RWPE2 (cell line): ENCODE results near the gene APEH.

Experiments used
- ATAC-seq: fragments of 200-7000 bp; cut with Tn5 transposase; 3 replicates; pipeline ENCODE4 v1.9.1; 2021; ENCODE audit warnings: low read depth
- DNase-seq: peaks from one replicate; pipeline ENCODE4 v3.0.0-alpha.2; 2020; ENCODE audit warnings: low spot score
- H3K27ac ChIP-seq: fragments of 450-650 bp; 2 replicates; pipeline ENCODE4 v1.5.1; 2017; ENCODE audit warnings: mild to moderate bottlenecking; ENCODE audit not compliant: poor library complexity, severe bottlenecking
- H3K27me3 ChIP-seq: fragments of 250-450 bp; sonication (Bioruptor Pico); 2 replicates; pipeline ENCODE4 v1.5.1; 2021; ENCODE audit warnings: mild to moderate bottlenecking, moderate library complexity; ENCODE audit not compliant: insufficient read depth, poor library complexity, severe bottlenecking
- H3K36me3 ChIP-seq: fragments of 250-450 bp; sonication (Bioruptor Pico); 2 replicates; pipeline ENCODE4 v1.5.1; 2020; ENCODE audit warnings: low read depth, mild to moderate bottlenecking, moderate library complexity
- H3K4me1 ChIP-seq: fragments of 250-450 bp; sonication (Bioruptor Pico); 2 replicates; pipeline ENCODE4 v1.5.1; 2021; ENCODE audit warnings: mild to moderate bottlenecking, moderate library complexity; ENCODE audit not compliant: insufficient read depth, poor library complexity, severe bottlenecking
- H3K4me3 ChIP-seq: fragments of 250-450 bp; sonication (Bioruptor Pico); 2 replicates; pipeline ENCODE4 v1.5.1; 2021; ENCODE audit warnings: mild to moderate bottlenecking, moderate library complexity; ENCODE audit not compliant: severe bottlenecking
- H3K9me3 ChIP-seq: fragments of 250-450 bp; sonication (Bioruptor Pico); 2 replicates; pipeline ENCODE4 v1.5.1; 2021; ENCODE audit warnings: mild to moderate bottlenecking, moderate library complexity; ENCODE audit not compliant: severe bottlenecking
- TF ChIP-seq, protein P1 (sequence below): fragments of 450-650 bp; IDR thresholded peaks from one replicate; pipeline ENCODE4 v1.5.1; 2017; ENCODE audit warnings: mild to moderate bottlenecking, moderate library complexity; ENCODE audit not compliant: poor library complexity, severe bottlenecking

APEH gene

GRCh38 chr3:49721596-49721895 is 47.4 kb downstream of the APEH start:
- no peak overlapping the region for H3K27ac ChIP-seq
- DNase-seq (peak; percentile 50), ATAC-seq (no peak)
- TF ChIP-seq, protein P1, sequence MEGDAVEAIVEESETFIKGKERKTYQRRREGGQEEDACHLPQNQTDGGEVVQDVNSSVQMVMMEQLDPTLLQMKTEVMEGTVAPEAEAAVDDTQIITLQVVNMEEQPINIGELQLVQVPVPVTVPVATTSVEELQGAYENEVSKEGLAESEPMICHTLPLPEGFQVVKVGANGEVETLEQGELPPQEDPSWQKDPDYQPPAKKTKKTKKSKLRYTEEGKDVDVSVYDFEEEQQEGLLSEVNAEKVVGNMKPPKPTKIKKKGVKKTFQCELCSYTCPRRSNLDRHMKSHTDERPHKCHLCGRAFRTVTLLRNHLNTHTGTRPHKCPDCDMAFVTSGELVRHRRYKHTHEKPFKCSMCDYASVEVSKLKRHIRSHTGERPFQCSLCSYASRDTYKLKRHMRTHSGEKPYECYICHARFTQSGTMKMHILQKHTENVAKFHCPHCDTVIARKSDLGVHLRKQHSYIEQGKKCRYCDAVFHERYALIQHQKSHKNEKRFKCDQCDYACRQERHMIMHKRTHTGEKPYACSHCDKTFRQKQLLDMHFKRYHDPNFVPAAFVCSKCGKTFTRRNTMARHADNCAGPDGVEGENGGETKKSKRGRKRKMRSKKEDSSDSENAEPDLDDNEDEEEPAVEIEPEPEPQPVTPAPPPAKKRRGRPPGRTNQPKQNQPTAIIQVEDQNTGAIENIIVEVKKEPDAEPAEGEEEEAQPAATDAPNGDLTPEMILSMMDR: no peak
- no peaks in the 10 kb centered on the region for H3K27me3 ChIP-seq
- no peaks in the 10 kb centered on the region for H3K9me3 ChIP-seq
- H3K4me3 ChIP-seq: no peak overlapping the region
- no peaks in the 10 kb centered on the region for H3K4me1 ChIP-seq
- peaks cover 24% of the 10 kb centered on the region for H3K36me3 ChIP-seq

DNA sequence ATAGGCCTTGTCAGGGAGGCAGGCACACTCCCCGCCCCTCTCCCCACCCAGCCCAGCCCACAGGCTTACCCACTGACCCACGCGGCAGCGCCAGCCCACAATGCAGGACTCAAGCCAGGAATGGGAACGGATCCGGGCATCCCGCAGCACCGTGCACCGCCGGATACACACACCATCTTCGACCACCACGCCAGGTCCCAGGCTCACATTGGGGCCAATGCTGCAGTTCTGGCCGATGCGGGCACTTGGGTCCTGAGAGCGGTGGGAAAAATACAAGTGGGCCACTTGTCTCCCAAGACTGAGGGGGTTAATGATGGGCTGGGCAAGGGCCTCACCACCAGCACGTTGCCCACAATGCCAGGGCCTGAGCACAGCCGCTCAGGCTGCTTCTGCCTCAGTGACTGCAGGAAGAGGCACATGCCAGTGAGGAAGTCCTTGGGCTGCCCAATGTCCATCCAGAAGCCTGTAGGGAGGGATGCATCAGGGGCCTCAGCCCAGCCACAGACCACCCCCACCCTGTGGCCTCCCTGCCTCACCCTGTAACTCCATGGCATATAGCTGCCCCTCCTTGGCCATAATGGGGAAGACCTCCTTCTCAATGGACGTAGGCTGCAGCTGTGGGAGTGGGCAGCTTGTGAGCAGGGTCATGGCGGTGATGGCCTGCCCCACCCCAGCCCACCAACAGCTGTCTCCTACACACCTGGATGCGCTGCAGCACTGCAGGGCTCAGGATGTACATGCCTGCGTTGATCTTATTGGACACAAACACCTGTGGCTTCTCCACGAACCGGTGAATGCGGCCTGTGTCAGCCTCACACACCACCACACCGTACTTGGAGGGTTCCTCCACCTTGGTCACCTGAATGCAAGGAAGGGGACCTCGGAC is 48.0 kb downstream of the APEH start:
- peaks cover 24% of the 10 kb centered on the region for H3K36me3 ChIP-seq
- H3K27ac ChIP-seq: no peak overlapping the region
- H3K4me1 ChIP-seq: no peaks in the 10 kb centered on the region
- H3K27me3 ChIP-seq: no peaks in the 10 kb centered on the region
- no peaks in the 10 kb centered on the region for H3K9me3 ChIP-seq
- DNase-seq (peak; percentile 64), ATAC-seq (no peak)
- TF ChIP-seq, protein P1: no peak
- H3K4me3 ChIP-seq: no peak overlapping the region

DNA sequence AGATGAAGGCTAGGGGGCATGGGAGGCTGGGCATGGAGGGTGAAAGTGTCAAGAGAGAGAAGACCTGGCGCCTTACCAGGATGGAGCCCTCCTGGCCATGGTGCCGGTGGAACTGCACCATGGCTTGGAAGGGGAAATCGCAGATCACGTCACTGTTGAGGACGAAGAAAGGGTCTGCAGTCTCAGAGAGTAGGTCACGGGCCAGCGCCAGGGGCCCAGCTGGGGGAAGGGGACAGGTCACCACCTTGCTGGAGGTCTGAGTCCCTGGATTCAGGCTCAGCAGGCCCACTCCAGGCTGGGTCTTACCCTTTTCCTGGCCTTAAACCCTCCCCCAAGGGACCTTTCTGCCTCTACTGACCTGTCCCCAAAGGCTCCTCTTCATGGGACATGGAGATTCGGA is 48.7 kb downstream of the APEH start:
- peak overlapping the region; percentile 64 for H3K27ac ChIP-seq
- H3K4me1 ChIP-seq: no peaks in the 10 kb centered on the region
- H3K9me3 ChIP-seq: no peaks in the 10 kb centered on the region
- ATAC-seq: no peak
- TF ChIP-seq, protein P1: no peak
- H3K4me3 ChIP-seq: peak overlapping the region; percentile 96
- DNase-seq: peak; percentile 48
- H3K36me3 ChIP-seq: peaks cover 24% of the 10 kb centered on the region
- H3K27me3 ChIP-seq: no peaks in the 10 kb centered on the region

- H3K9me3 ChIP-seq: no peaks in the 10 kb centered on the region
- H3K27ac ChIP-seq: peak overlapping the region; percentile 64
- peaks cover 24% of the 10 kb centered on the region for H3K36me3 ChIP-seq
- peak overlapping the region; percentile 96 for H3K4me3 ChIP-seq
- H3K4me1 ChIP-seq: no peaks in the 10 kb centered on the region
- DNase-seq: peak; percentile 68
- no peaks in the 10 kb centered on the region for H3K27me3 ChIP-seq
- ATAC-seq: no peak
- TF ChIP-seq, protein P1: no peak
Observed at GRCh38 chr3:49723296-49723627, 49.1 kb downstream of the APEH start.
